Measurements from ENCODE around the gene GPRC5C.

DNA sequence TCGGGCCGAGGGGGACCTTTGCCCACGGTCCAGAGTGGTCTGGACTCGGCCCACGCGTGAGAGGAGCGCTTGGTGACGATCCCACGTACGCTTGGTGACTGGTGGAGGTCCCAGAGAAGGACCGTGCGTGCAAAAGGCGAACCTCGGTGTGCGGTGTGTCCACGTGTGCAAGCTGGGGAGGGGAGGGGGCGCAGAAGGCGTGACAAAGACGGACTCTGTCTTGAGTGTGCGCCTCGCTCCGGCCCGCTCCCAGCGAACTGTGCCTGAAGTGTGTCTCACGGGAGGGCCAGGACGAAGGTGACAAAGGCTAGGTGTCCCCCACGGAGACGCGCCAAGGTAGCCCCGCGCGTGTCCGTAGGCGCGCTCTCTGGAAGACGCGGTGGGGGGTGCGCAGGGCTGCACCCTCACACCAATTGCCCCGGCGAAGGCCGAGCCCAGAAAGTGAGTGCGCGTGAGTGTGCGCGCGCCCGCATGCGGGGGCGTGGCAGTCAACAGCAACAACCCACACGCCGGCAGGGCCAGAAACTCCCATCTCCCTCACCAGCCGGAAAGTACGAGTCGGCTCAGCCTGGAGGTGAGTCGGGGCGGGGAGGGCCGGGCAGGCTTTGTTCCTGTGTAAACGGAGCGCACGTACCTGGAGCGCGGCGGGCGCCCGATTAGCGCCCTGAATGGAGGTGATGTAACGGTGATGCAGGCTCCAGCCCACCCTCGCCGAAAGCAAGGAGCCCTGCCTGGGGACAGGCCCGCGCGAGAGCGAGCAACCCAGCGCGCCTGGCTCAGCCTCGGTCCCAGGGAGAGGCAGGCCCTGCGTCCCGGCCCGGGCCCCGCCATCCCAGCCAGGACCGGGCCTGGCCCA is at the start of gene GPRC5C:
- TF ChIP-seq CTCF (IDR thresholded peaks at IDR 0.05) (no peak), POLR2A (IDR thresholded peaks at IDR 0.05) (peak in 1 of 2 donors; percentile 75)
